Left hindlimb (tissue), 1 donor: ENCODE results near the gene SLC44A5.
"Not testable (repeated sequence)": the region's sequence is repeated elsewhere in the genome, so short reads cannot be mapped to it uniquely, and the experiment has no call there.

Experiments used
- DNase-seq: peaks from one replicate; pipeline ENCODE4 v3.0.0-alpha.2; 2018

Gene SLC44A5

GRCh38 chr1:75444220-75444619, 166.7 kb downstream of the SLC44A5 start:
- no peak for DNase-seq

GRCh38 chr1:75440274-75440673, 170.6 kb downstream of the SLC44A5 start:
- DNase-seq = no peak

- DNase-seq = no peak
Measured at GRCh38 chr1:75438355-75438754, 172.6 kb downstream of the SLC44A5 start.

- no peak for DNase-seq
Measured at GRCh38 chr1:75431843-75432242, 179.1 kb downstream of the SLC44A5 start.

GRCh38 chr1:75430526-75430925, 180.4 kb downstream of the SLC44A5 start:
- no peak for DNase-seq

GRCh38 chr1:75426688-75427087, 184.2 kb downstream of the SLC44A5 start:
- no peak for DNase-seq

- no peak for DNase-seq
Measured at GRCh38 chr1:75425001-75425650, 185.8 kb downstream of the SLC44A5 start.

- no peak for DNase-seq
Measured at GRCh38 chr1:75423616-75424015, 187.3 kb downstream of the SLC44A5 start.

GRCh38 chr1:75423136-75423535, 187.8 kb downstream of the SLC44A5 start:
- no peak for DNase-seq

GRCh38 chr1:75421371-75421770, 189.5 kb downstream of the SLC44A5 start:
- DNase-seq = no peak

GRCh38 chr1:75415187-75415586, 195.7 kb downstream of the SLC44A5 start:
- no peak for DNase-seq

GRCh38 chr1:75412616-75413015, 198.3 kb downstream of the SLC44A5 start:
- DNase-seq = no peak

GRCh38 chr1:75404681-75405080, 206.2 kb downstream of the SLC44A5 start:
- not testable (repeated sequence) for DNase-seq

GRCh38 chr1:75403147-75403646, 207.7 kb downstream of the SLC44A5 start:
- DNase-seq = not testable (repeated sequence)

GRCh38 chr1:75400716-75401115, 210.2 kb downstream of the SLC44A5 start:
- no peak for DNase-seq

GRCh38 chr1:75396745-75397144, 214.2 kb downstream of the SLC44A5 start:
- no peak for DNase-seq

- no peak for DNase-seq
Measured at GRCh38 chr1:75396260-75396659, 214.7 kb downstream of the SLC44A5 start.

- DNase-seq = no peak
Measured at GRCh38 chr1:75394386-75395139, 216.4 kb downstream of the SLC44A5 start.

- DNase-seq = no peak
Measured at GRCh38 chr1:75392278-75392677, 218.6 kb downstream of the SLC44A5 start.

GRCh38 chr1:75375476-75376447, 235.2 kb downstream of the SLC44A5 start:
- not testable (repeated sequence) for DNase-seq

GRCh38 chr1:75373542-75374159, 237.3 kb downstream of the SLC44A5 start:
- DNase-seq = no peak

GRCh38 chr1:75366595-75366994, 244.3 kb downstream of the SLC44A5 start:
- no peak for DNase-seq

- no peak for DNase-seq
Measured at GRCh38 chr1:75361260-75361659, 249.7 kb downstream of the SLC44A5 start.
